ENCODE results near the gene TMEM52.

The TMEM52 gene

GRCh38 chr1:1872329-1872994 lies 46.6 kb downstream of the TMEM52 start:
- DNase-seq (ENCODE audit: low spot score): no peak

DNA sequence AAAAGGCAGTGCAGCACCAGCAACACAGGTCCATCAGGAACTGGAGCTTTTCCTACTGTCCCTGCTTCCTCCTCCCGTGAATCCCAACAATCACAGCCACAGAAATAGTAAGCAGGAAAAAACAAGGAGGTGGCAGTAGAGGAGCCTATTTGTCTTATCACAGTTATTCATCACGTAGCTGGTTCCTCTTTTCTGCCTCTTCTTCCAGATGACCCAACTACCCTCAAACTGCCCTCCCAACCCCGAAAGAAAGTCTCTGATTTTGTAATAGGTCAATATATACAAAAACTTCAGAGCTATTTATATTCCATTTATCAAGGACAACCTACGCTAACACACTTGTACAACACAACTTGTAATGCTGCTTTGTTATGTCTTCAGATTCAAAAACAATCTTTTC lies 49.6 kb downstream of the TMEM52 start:
- no peak for DNase-seq (ENCODE audit: low spot score)

Measured in left forelimb (tissue), 1 donor.